ENCODE data around the gene TIGD3.

- TF ChIP-seq POLR2A (IDR thresholded peaks at IDR 0.05; ENCODE audit: low read depth, low read length) = no peak
- TF ChIP-seq, protein P1, sequence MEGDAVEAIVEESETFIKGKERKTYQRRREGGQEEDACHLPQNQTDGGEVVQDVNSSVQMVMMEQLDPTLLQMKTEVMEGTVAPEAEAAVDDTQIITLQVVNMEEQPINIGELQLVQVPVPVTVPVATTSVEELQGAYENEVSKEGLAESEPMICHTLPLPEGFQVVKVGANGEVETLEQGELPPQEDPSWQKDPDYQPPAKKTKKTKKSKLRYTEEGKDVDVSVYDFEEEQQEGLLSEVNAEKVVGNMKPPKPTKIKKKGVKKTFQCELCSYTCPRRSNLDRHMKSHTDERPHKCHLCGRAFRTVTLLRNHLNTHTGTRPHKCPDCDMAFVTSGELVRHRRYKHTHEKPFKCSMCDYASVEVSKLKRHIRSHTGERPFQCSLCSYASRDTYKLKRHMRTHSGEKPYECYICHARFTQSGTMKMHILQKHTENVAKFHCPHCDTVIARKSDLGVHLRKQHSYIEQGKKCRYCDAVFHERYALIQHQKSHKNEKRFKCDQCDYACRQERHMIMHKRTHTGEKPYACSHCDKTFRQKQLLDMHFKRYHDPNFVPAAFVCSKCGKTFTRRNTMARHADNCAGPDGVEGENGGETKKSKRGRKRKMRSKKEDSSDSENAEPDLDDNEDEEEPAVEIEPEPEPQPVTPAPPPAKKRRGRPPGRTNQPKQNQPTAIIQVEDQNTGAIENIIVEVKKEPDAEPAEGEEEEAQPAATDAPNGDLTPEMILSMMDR (IDR thresholded peaks at IDR 0.05; ENCODE audit: extremely low read depth in 1 of 2, insufficient read depth in 1 of 2, low read depth in 1 of 2, low read length in 2 of 2) = no peak
- no peak for TF ChIP-seq GATA2 (IDR thresholded peaks at IDR 0.05; ENCODE audit: insufficient read depth, insufficient read length, low read depth, low read length)
- no peak for TF ChIP-seq POLR2AphosphoS5 (IDR thresholded peaks at IDR 0.05; ENCODE audit: insufficient read depth, low read depth, low read length)
- no peak for TF ChIP-seq MYC (IDR thresholded peaks at IDR 0.05; ENCODE audit: low read depth, low read length)
Measured at GRCh38 chr11:65393513-65394079, 39.0 kb downstream of the TIGD3 start.

All from endothelial cell of umbilical vein (primary cell).